CD14-positive monocyte (primary cell): ENCODE measurements around the gene PPFIA3. TPM values are rescaled to one million over a fixed set of nuclear protein-coding genes. Genes with fewer than 3 reads are reported as not detected.
"Not testable (repeated sequence)": the region's sequence is repeated elsewhere in the genome, so short reads cannot be mapped to it uniquely, and the experiment has no call there.

Experiments
- DNase-seq, 3 donors: peaks; one replicate each; pipeline ENCODE4 v3.0.0-alpha.2; 2011 to 2022
- H2AFZ ChIP-seq: 2 replicates; pipeline ENCODE4 v1.6.0; 2012; ENCODE audit warnings: mild to moderate bottlenecking, low read depth, low read length, inconsistent platforms; ENCODE audit not compliant: insufficient read depth, poor library complexity, severe bottlenecking
- H3K27ac ChIP-seq, 2 donors: 1 replicate in 1 of 2; 2 replicates in 1 of 2; pipeline ENCODE4 v1.5.1; 2012 to 2013; ENCODE audit warnings: low read length in 2 of 2, control low read depth in 1 of 2, inconsistent platforms in 1 of 2, low read depth in 1 of 2, mild to moderate bottlenecking in 1 of 2
- H3K27me3 ChIP-seq, 2 donors: one replicate each; pipeline versions ENCODE4 v1.6.0 to v1.6.1; 2011 to 2013; ENCODE audit warnings: low read length in 2 of 2; ENCODE audit not compliant: control insufficient read depth in 2 of 2, insufficient read depth in 2 of 2
- H3K36me3 ChIP-seq, 2 donors: replicated peaks in 1 of 2; 1 replicate in 1 of 2; 2 replicates in 1 of 2; pipeline versions ENCODE4 v1.5.1 to v1.6.1; 2012 to 2013; ENCODE audit warnings: low read length in 2 of 2, control low read depth in 1 of 2, inconsistent platforms in 1 of 2, mild to moderate bottlenecking in 1 of 2; ENCODE audit not compliant: insufficient read depth in 2 of 2, control insufficient read depth in 1 of 2
- H3K4me1 ChIP-seq, 2 donors: 1 replicate in 1 of 2; 2 replicates in 1 of 2; pipeline versions ENCODE4 v1.5.1 to v1.6.1; 2012 to 2013; ENCODE audit warnings: low read length in 2 of 2, control low read depth in 1 of 2, inconsistent platforms in 1 of 2, mild to moderate bottlenecking in 1 of 2, moderate library complexity in 1 of 2; ENCODE audit not compliant: insufficient read depth in 2 of 2, control insufficient read depth in 1 of 2
- H3K4me2 ChIP-seq: replicated peaks from 2 replicates; pipeline ENCODE3; 2012; ENCODE audit warnings: low read length, moderate library complexity, mild to moderate bottlenecking; ENCODE audit not compliant: poor library complexity, severe bottlenecking; ENCODE audit errors: extremely low read depth
- H3K4me3 ChIP-seq, 3 experiments: fragments of 200-600 bp in 1 of 3; sonication (generic) in 1 of 3; replicated peaks in 1 of 3; 1 replicate in 2 of 3; 2 replicates in 1 of 3; pipeline ENCODE4 v1.5.1; 2011 to 2013; ENCODE audit warnings: low read length in 3 of 3, mild to moderate bottlenecking in 3 of 3, control low read depth in 2 of 3, low read depth in 2 of 3, inconsistent platforms in 1 of 3, moderate library complexity in 1 of 3
- H3K79me2 ChIP-seq: 2 replicates; pipeline ENCODE4 v1.6.0; 2012; ENCODE audit warnings: mild to moderate bottlenecking, control low read depth, inconsistent platforms, low read length, moderate library complexity; ENCODE audit not compliant: insufficient read depth
- H3K9ac ChIP-seq: 2 replicates; pipeline ENCODE4 v1.6.0; 2017; ENCODE audit warnings: low read length, mild to moderate bottlenecking; ENCODE audit not compliant: insufficient read depth, poor library complexity, severe bottlenecking
- H3K9me3 ChIP-seq, 2 donors: replicated peaks in 1 of 2; 1 replicate in 1 of 2; 2 replicates in 1 of 2; pipeline versions ENCODE4 v1.5.1 to v1.6.1; 2012 to 2013; ENCODE audit warnings: low read length in 2 of 2, control low read depth in 1 of 2; ENCODE audit not compliant: control insufficient read depth in 1 of 2, insufficient read depth in 1 of 2
- H4K20me1 ChIP-seq: 2 replicates; pipeline ENCODE4 v1.6.0; 2012; ENCODE audit warnings: mild to moderate bottlenecking, low read length, control low read depth, moderate library complexity; ENCODE audit not compliant: insufficient read depth
- H3K27ac Mint-ChIP-seq, 7 donors: one replicate each; pipeline ENCODE4 v1.8.0; 2020; ENCODE audit warnings: mild to moderate bottlenecking in 7 of 7, mixed read lengths in 7 of 7, moderate library complexity in 6 of 7, inconsistent platforms in 2 of 7
- H3K27me3 Mint-ChIP-seq, 3 donors: one replicate each; pipeline ENCODE4 v1.8.0; 2021 to 2022; ENCODE audit warnings: low read depth in 3 of 3, mild to moderate bottlenecking in 3 of 3, mixed read lengths in 3 of 3, moderate library complexity in 3 of 3, inconsistent platforms in 1 of 3
- H3K36me3 Mint-ChIP-seq, 2 donors: one replicate each; pipeline ENCODE4 v1.8.0; 2020; ENCODE audit warnings: mixed read lengths in 2 of 2, inconsistent platforms in 1 of 2, mild to moderate bottlenecking in 1 of 2
- H3K4me1 Mint-ChIP-seq: one replicate; pipeline ENCODE4 v1.8.0; 2020; ENCODE audit warnings: mild to moderate bottlenecking, mixed read lengths
- H3K4me3 Mint-ChIP-seq, 2 donors: one replicate each; pipeline ENCODE4 v1.8.0; 2020; ENCODE audit warnings: mild to moderate bottlenecking in 2 of 2, mixed read lengths in 2 of 2, moderate library complexity in 1 of 2
- H3K9me3 Mint-ChIP-seq, 7 donors: one replicate each; pipeline ENCODE4 v1.8.0; 2020 to 2022; ENCODE audit warnings: mixed read lengths in 7 of 7, mild to moderate bottlenecking in 6 of 7, moderate library complexity in 6 of 7, inconsistent platforms in 2 of 7
- CTCF ChIP-seq: fragments of 200-600 bp; IDR thresholded peaks from one replicate; pipeline ENCODE4 v1.8.0; 2022; ENCODE audit warnings: antibody characterized with exemption, mild to moderate bottlenecking
- WGBS: methylation state at CpG from one replicate; pipeline ENCODE4 v1.1.5; 2013; ENCODE audit warnings: missing lambda C conversion rate; ENCODE audit not compliant: insufficient coverage; 5-methylcytosine and 5-hydroxymethylcytosine counted together
- intact Hi-C, 2 donors: fragments of 100-400 bp; cut with micrococcal nuclease; formaldehyde crosslinking; loops; one replicate each; pipeline versions ENCODE4 v1.15.0 to v1.15.1; 2023
- polyA plus RNA-seq, 3 donors: library from polyadenylated mRNA; depleted of rRNA in 1 of 3; unstranded in 2 of 3; stranded (reverse) in 1 of 3; fragments of 300-500 nt in 2 of 3; fragments of >200 nt in 1 of 3; fragmentation: Illumina TruSeq in 2 of 3; gene quantifications; 1 replicate in 2 of 3; 2 replicates in 1 of 3; pipeline ENCODE4 v1.2.3, GENCODE V29; 2012 to 2021

The PPFIA3 gene
- polyA plus RNA-seq, 3 donors = 0.43 TPM; not detected in 2

- H3K9ac ChIP-seq = no peak overlapping the region
- peaks cover 3 to 22% (median 11%) of the 10 kb centered on the region in 7 donors for H3K9me3 Mint-ChIP-seq
- peak overlapping the region in 1 of 2 donors; percentile 84 for H3K4me3 Mint-ChIP-seq
Observed at GRCh38 chr19:49120868-49121267, 1.5 kb downstream of the PPFIA3 start.

GRCh38 chr19:49121841-49122240 is 2.5 kb downstream of the PPFIA3 start:
- H3K4me3 ChIP-seq, H3K36me3 ChIP-seq, H3K36me3 Mint-ChIP-seq, H3K9ac ChIP-seq, H2AFZ ChIP-seq, intact Hi-C loops, H3K9me3 ChIP-seq, H3K4me2 ChIP-seq, H3K27ac Mint-ChIP-seq, H4K20me1 ChIP-seq, DNase-seq, H3K79me2 ChIP-seq, H3K27ac ChIP-seq: not testable (repeated sequence)
- WGBS = 80% methylated on average over 5 of the region's 10 CpGs
- Histone ChIP-seq H3K27me3 (peaks cover 15 to 25% of the 10 kb centered on the region in 2 donors), H3K4me1 (peaks cover 20 to 32% of the 10 kb centered on the region in 2 donors)
- Mint-ChIP-seq H3K4me3 (peak overlapping the region in 1 of 2 donors; percentile 63), H3K27me3 (peaks cover 38 to 55% (median 39%) of the 10 kb centered on the region in 3 donors), H3K4me1 (peaks cover 25% of the 10 kb centered on the region), H3K9me3 (peaks cover 0 to 19% (median 7%) of the 10 kb centered on the region in 7 donors)

More at GRCh38 chr19:49120868-49121267, 1.5 kb downstream of the PPFIA3 start:
- TF ChIP-seq CTCF = no peak
- WGBS = 75% methylated on average over 1 of the region's 2 CpGs
- Histone ChIP-seq H3K27me3 (peaks cover 15 to 25% of the 10 kb centered on the region in 2 donors), H3K4me3 (no peak overlapping the region), H3K36me3 (no peaks in the 10 kb centered on the region), H3K27ac (no peak overlapping the region), H3K79me2 (no peaks in the 10 kb centered on the region), H4K20me1 (no peaks in the 10 kb centered on the region), H2AFZ (no peak overlapping the region), H3K9me3 (no peaks in the 10 kb centered on the region), H3K4me1 (peaks cover 27 to 40% of the 10 kb centered on the region in 2 donors), H3K4me2 (no peak overlapping the region)
- H3K4me1 Mint-ChIP-seq = peaks cover 33% of the 10 kb centered on the region
- H3K27me3 Mint-ChIP-seq = peaks cover 36 to 49% (median 39%) of the 10 kb centered on the region in 3 donors
- H3K36me3 Mint-ChIP-seq = peaks cover 2 to 9% of the 10 kb centered on the region in 2 donors
- H3K27ac Mint-ChIP-seq = no peak overlapping the region
- intact Hi-C loops = no loop called here
- no peak for DNase-seq

DNA sequence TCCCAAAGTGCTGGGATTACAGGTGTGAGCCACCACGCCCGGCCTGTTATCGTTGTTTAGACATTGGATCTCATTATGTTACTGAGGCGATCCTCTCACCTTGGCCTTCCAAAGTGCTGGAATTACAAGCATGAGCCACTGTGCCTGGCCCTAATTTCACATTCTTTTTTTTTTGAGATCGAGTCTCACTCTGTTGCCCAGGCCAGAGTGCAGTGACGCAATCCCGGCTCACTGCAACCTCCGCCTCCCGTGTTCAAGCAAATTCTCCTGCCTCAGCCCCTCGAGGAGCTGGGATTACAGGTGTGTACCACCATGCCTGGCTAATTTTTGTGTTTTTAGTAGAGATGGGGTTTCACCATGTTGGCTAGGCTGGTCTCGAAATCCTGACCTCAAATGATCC is 3.9 kb downstream of the PPFIA3 start:
- DNase-seq, intact Hi-C loops, H3K4me3 ChIP-seq, H3K36me3 ChIP-seq, H3K79me2 ChIP-seq, H3K4me2 ChIP-seq, H4K20me1 ChIP-seq, H3K4me3 Mint-ChIP-seq, H3K9me3 ChIP-seq, H3K9ac ChIP-seq, H2AFZ ChIP-seq, H3K36me3 Mint-ChIP-seq, H3K27ac ChIP-seq, H3K27ac Mint-ChIP-seq: not testable (repeated sequence)
- peaks cover 18 to 29% of the 10 kb centered on the region in 2 donors for H3K4me1 ChIP-seq
- Mint-ChIP-seq H3K27me3 (peaks cover 37 to 59% (median 40%) of the 10 kb centered on the region in 3 donors), H3K9me3 (peaks cover 3 to 21% (median 13%) of the 10 kb centered on the region in 7 donors), H3K4me1 (peaks cover 14% of the 10 kb centered on the region)
- peaks cover 15 to 25% of the 10 kb centered on the region in 2 donors for H3K27me3 ChIP-seq
- 94% methylated on average over 5 of the region's 11 CpGs for WGBS
